H1 (cell line): Measurements from ENCODE around the gene LSM4. TPM values are rescaled to one million over a fixed set of nuclear protein-coding genes. Genes with fewer than 3 reads are reported as not detected.
A peak's percentile ranks its signal among the peaks of the same experiment; 100 is the strongest.

Experiments
- CEBPB ChIP-seq: IDR thresholded peaks from 2 replicates; pipeline ENCODE4 v1.6.1; 2012; ENCODE audit warnings: low read depth, low read length
- JUND ChIP-seq: IDR thresholded peaks from 2 replicates; pipeline ENCODE4 v1.6.1; 2011; ENCODE audit warnings: mild to moderate bottlenecking, improper control_type of control experiment, low read length
- NRF1 ChIP-seq: IDR thresholded peaks from 2 replicates; pipeline ENCODE4 v1.6.1; 2011; ENCODE audit warnings: mild to moderate bottlenecking, low read depth, low read length, improper control_type of control experiment
- RFX5 ChIP-seq: IDR thresholded peaks from 2 replicates; pipeline ENCODE4 v1.6.1; 2011; ENCODE audit warnings: low read depth, low read length, improper control_type of control experiment, borderline replicate concordance
- SRF ChIP-seq: IDR thresholded peaks from 2 replicates; pipeline ENCODE4 v1.6.1; 2011; ENCODE audit warnings: mild to moderate bottlenecking, low read depth, low read length, moderate library complexity
- TBP ChIP-seq: IDR thresholded peaks from 2 replicates; pipeline ENCODE4 v1.6.1; 2011; ENCODE audit warnings: low read depth, low read length, improper control_type of control experiment
- polyA plus RNA-seq, 7 experiments: library from polyadenylated mRNA; depleted of rRNA in 3 of 7; stranded (reverse) in 5 of 7; unstranded in 2 of 7; fragments of >200 nt in 5 of 7; fragments of 200-250 nt in 2 of 7; gene quantifications; 1 replicate in 5 of 7; 2 replicates in 1 of 7; 4 replicates in 1 of 7; pipeline versions ENCODE4 v1.2.1 to v1.2.3, GENCODE V29; 2011 to 2013; ENCODE audit warnings: missing spikeins in 2 of 7, mixed read lengths in 2 of 7
- total RNA-seq: library from RNA; stranded (reverse); fragmentation: NEBNext Ultra II Directional; extraction: Animal tissue kit (Norgen Biotek cat#: 25700); gene quantifications from 2 replicates; pipeline ENCODE4 v1.2.1, GENCODE V29; 2021
- TF ChIP-seq, protein P1 (sequence below): IDR thresholded peaks from 2 replicates; pipeline ENCODE4 v1.6.1; 2012; ENCODE audit warnings: low read length, inconsistent platforms
- TF ChIP-seq, protein P2 (sequence below): fragments of 300-600 bp; sonication (generic); IDR thresholded peaks from 2 replicates; pipeline ENCODE4 v1.7.1; 2012; ENCODE audit warnings: low read length, moderate library complexity, mild to moderate bottlenecking, inconsistent platforms; ENCODE audit not compliant: insufficient replicate concordance

The LSM4 gene
- total and polyA plus RNA-seq, 2 of the 8 experiments (the other 6 are each of a cell fraction or from before 2014, with no cell fraction given) = 302 to 319 TPM

DNA sequence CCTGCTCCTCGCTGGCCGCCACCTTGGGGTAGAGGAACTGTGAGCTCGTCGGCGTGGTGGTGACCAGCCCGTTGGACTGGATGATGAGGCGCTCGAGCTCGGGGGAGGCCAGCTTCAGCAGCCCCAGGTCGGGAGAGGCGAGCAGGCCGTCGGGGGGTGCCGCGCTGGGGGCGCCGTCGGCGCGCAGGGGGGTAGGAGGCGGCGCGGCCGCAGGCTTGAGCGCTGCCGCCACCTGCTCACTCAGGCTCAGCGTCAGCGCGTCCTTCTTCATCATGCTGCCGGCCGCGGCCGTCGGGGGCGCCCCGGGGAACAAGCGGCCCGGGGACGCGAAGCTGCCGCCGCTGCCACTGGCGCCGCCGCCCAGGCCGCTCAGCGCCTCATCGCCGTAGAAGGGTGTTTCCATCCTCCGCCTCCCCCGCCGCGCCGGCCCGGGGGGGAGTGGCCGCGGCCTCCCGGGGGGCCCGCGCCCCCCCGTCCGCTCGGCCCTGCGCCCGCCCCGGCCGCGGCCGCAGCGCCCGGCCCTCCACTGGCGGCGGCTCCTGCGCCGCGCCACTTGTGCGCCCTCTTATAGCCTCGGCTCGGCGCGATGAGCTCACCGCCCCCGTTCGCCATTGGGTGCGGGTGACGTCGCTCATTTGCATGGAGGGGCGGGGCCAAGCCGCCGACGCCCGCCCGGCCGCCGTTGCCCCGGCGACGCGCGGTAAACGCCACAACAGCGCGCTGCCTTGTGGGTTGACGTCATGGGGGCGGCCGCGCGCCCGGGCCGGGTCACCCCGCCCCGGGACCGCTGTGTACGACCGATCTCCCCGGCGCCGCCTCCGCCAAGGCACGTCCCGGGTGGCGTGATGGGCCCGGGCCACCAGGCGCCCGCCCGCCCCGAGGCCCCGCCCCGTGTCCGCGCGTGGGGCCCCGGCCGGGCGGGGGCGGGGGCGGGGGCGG is 41.5 kb downstream of the LSM4 start, which contains the start of gene JUND (continued):
- TF ChIP-seq, protein P1, sequence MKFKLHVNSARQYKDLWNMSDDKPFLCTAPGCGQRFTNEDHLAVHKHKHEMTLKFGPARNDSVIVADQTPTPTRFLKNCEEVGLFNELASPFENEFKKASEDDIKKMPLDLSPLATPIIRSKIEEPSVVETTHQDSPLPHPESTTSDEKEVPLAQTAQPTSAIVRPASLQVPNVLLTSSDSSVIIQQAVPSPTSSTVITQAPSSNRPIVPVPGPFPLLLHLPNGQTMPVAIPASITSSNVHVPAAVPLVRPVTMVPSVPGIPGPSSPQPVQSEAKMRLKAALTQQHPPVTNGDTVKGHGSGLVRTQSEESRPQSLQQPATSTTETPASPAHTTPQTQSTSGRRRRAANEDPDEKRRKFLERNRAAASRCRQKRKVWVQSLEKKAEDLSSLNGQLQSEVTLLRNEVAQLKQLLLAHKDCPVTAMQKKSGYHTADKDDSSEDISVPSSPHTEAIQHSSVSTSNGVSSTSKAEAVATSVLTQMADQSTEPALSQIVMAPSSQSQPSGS = peak; percentile 100
- TF ChIP-seq RFX5 = no peak
- TF ChIP-seq JUND = peak; percentile 95
- TF ChIP-seq, protein P2, sequence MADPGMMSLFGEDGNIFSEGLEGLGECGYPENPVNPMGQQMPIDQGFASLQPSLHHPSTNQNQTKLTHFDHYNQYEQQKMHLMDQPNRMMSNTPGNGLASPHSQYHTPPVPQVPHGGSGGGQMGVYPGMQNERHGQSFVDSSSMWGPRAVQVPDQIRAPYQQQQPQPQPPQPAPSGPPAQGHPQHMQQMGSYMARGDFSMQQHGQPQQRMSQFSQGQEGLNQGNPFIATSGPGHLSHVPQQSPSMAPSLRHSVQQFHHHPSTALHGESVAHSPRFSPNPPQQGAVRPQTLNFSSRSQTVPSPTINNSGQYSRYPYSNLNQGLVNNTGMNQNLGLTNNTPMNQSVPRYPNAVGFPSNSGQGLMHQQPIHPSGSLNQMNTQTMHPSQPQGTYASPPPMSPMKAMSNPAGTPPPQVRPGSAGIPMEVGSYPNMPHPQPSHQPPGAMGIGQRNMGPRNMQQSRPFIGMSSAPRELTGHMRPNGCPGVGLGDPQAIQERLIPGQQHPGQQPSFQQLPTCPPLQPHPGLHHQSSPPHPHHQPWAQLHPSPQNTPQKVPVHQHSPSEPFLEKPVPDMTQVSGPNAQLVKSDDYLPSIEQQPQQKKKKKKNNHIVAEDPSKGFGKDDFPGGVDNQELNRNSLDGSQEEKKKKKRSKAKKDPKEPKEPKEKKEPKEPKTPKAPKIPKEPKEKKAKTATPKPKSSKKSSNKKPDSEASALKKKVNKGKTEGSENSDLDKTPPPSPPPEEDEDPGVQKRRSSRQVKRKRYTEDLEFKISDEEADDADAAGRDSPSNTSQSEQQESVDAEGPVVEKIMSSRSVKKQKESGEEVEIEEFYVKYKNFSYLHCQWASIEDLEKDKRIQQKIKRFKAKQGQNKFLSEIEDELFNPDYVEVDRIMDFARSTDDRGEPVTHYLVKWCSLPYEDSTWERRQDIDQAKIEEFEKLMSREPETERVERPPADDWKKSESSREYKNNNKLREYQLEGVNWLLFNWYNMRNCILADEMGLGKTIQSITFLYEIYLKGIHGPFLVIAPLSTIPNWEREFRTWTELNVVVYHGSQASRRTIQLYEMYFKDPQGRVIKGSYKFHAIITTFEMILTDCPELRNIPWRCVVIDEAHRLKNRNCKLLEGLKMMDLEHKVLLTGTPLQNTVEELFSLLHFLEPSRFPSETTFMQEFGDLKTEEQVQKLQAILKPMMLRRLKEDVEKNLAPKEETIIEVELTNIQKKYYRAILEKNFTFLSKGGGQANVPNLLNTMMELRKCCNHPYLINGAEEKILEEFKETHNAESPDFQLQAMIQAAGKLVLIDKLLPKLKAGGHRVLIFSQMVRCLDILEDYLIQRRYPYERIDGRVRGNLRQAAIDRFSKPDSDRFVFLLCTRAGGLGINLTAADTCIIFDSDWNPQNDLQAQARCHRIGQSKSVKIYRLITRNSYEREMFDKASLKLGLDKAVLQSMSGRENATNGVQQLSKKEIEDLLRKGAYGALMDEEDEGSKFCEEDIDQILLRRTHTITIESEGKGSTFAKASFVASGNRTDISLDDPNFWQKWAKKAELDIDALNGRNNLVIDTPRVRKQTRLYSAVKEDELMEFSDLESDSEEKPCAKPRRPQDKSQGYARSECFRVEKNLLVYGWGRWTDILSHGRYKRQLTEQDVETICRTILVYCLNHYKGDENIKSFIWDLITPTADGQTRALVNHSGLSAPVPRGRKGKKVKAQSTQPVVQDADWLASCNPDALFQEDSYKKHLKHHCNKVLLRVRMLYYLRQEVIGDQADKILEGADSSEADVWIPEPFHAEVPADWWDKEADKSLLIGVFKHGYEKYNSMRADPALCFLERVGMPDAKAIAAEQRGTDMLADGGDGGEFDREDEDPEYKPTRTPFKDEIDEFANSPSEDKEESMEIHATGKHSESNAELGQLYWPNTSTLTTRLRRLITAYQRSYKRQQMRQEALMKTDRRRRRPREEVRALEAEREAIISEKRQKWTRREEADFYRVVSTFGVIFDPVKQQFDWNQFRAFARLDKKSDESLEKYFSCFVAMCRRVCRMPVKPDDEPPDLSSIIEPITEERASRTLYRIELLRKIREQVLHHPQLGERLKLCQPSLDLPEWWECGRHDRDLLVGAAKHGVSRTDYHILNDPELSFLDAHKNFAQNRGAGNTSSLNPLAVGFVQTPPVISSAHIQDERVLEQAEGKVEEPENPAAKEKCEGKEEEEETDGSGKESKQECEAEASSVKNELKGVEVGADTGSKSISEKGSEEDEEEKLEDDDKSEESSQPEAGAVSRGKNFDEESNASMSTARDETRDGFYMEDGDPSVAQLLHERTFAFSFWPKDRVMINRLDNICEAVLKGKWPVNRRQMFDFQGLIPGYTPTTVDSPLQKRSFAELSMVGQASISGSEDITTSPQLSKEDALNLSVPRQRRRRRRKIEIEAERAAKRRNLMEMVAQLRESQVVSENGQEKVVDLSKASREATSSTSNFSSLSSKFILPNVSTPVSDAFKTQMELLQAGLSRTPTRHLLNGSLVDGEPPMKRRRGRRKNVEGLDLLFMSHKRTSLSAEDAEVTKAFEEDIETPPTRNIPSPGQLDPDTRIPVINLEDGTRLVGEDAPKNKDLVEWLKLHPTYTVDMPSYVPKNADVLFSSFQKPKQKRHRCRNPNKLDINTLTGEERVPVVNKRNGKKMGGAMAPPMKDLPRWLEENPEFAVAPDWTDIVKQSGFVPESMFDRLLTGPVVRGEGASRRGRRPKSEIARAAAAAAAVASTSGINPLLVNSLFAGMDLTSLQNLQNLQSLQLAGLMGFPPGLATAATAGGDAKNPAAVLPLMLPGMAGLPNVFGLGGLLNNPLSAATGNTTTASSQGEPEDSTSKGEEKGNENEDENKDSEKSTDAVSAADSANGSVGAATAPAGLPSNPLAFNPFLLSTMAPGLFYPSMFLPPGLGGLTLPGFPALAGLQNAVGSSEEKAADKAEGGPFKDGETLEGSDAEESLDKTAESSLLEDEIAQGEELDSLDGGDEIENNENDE = no peak
- TF ChIP-seq NRF1 = no peak
- peak; percentile 96 for TF ChIP-seq TBP
- no peak for TF ChIP-seq SRF
- peak; percentile 2; the same call in 1 of the 2 replicates for TF ChIP-seq CEBPB
